IMR-90 (cell line): ENCODE data around the gene MLST8. TPM values are rescaled to one million over a fixed set of nuclear protein-coding genes. Genes with fewer than 3 reads are reported as not detected.

Source experiments
- ATAC-seq: fragments of 200-7000 bp; cut with Tn5 transposase; 2 replicates; pipeline ENCODE4 v1.9.1; 2020; ENCODE audit warnings: low read depth, mild to moderate bottlenecking, moderate library complexity
- BruUV-seq: library from RNA; stranded (reverse); fragments of 400-500 nt; replicated peaks from 2 replicates; lab custom pipeline; 2021; lab: Mats Ljungman, UMichigan
- CTCF ChIA-PET: fragments of 300-600 bp; formaldehyde crosslinking; extraction: SDS; loops from one replicate; lab custom pipeline; 2021; ENCODE audit warnings: antibody characterized with exemption; lab: Yijun Ruan, JAX
- POLR2A ChIA-PET: fragments of 300-600 bp; sonication (Branson Sonifier 250); formaldehyde crosslinking; loops from one replicate; lab custom pipeline; 2022; ENCODE audit warnings: antibody characterized with exemption; ENCODE audit not compliant: unreplicated experiment; lab: Charles Lee
- DNase-seq: peaks from one replicate; pipeline ENCODE4 v3.0.0; 2013
- H2AFZ ChIP-seq: replicated peaks from 2 replicates; pipeline ENCODE3; 2013; ENCODE audit warnings: low read length, mild to moderate bottlenecking; ENCODE audit not compliant: poor library complexity
- H2AK5ac ChIP-seq: 2 replicates; pipeline ENCODE4 v1.6.1; 2013; ENCODE audit warnings: low read depth, low read length, inconsistent platforms
- H2AK9ac ChIP-seq: replicated peaks from 2 replicates; pipeline ENCODE3; 2013; ENCODE audit warnings: mild to moderate bottlenecking, low read depth, low read length, moderate library complexity; ENCODE audit not compliant: poor library complexity
- H2BK120ac ChIP-seq: 2 replicates; pipeline ENCODE4 v1.6.1; 2013; ENCODE audit warnings: low read depth, low read length, inconsistent platforms
- H2BK15ac ChIP-seq: 3 replicates; pipeline ENCODE4 v1.6.1; 2013; ENCODE audit warnings: low read depth, low read length, inconsistent platforms
- H2BK20ac ChIP-seq: 2 replicates; pipeline ENCODE4 v1.6.1; 2013; ENCODE audit warnings: low read depth, mild to moderate bottlenecking, inconsistent platforms, low read length, moderate library complexity
- H2BK5ac ChIP-seq: 2 replicates; pipeline ENCODE4 v1.6.1; 2013; ENCODE audit warnings: mild to moderate bottlenecking, low read depth, low read length, inconsistent platforms; ENCODE audit not compliant: poor library complexity, severe bottlenecking
- H3K14ac ChIP-seq: replicated peaks from 2 replicates; pipeline ENCODE4 v1.6.1; 2013; ENCODE audit warnings: low read depth, low read length, inconsistent platforms
- H3K18ac ChIP-seq: 2 replicates; pipeline ENCODE4 v1.6.1; 2013; ENCODE audit warnings: low read depth, low read length, control low read depth
- H3K23ac ChIP-seq: 2 replicates; pipeline ENCODE4 v1.6.1; 2013; ENCODE audit warnings: low read depth, low read length, inconsistent platforms
- H3K27ac ChIP-seq: 2 replicates; pipeline ENCODE4 v1.5.1; 2013; ENCODE audit warnings: mild to moderate bottlenecking, control low read depth, low read length; ENCODE audit not compliant: insufficient read depth
- H3K27me3 ChIP-seq: 2 replicates; pipeline ENCODE4 v1.6.1; 2013; ENCODE audit warnings: low read length; ENCODE audit not compliant: control insufficient read depth, insufficient read depth
- H3K36me3 ChIP-seq: 2 replicates; pipeline ENCODE4 v1.6.1; 2013; ENCODE audit warnings: low read length, mixed read lengths; ENCODE audit not compliant: control insufficient read depth, insufficient read depth
- H3K4ac ChIP-seq: 2 replicates; pipeline ENCODE4 v1.6.1; 2013; ENCODE audit warnings: low read depth, low read length, inconsistent platforms
- H3K4me1 ChIP-seq: 2 replicates; pipeline ENCODE4 v1.6.1; 2013; ENCODE audit warnings: low read length, mixed read lengths; ENCODE audit not compliant: control insufficient read depth, insufficient read depth
- H3K4me2 ChIP-seq: 2 replicates; pipeline ENCODE4 v1.6.1; 2013; ENCODE audit warnings: low read depth, mild to moderate bottlenecking, control low read depth, low read length, moderate library complexity
- H3K4me3 ChIP-seq: 2 replicates; pipeline ENCODE4 v1.5.1; 2013; ENCODE audit warnings: low read depth, mild to moderate bottlenecking, control low read depth, low read length, moderate library complexity; ENCODE audit not compliant: insufficient read depth
- H3K56ac ChIP-seq: 2 replicates; pipeline ENCODE4 v1.6.1; 2013; ENCODE audit warnings: low read length, inconsistent platforms; ENCODE audit not compliant: insufficient read depth; ENCODE audit errors: extremely low read depth
- H3K79me1 ChIP-seq, 2 experiments: 2 replicates each; pipeline ENCODE4 v1.6.1; 2013; ENCODE audit warnings: low read length in 2 of 2, inconsistent platforms in 1 of 2, low read depth in 1 of 2
- H3K9ac ChIP-seq: 2 replicates; pipeline ENCODE4 v1.6.1; 2013; ENCODE audit warnings: low read depth, low read length, control low read depth
- H3K9me1 ChIP-seq: 2 replicates; pipeline ENCODE4 v1.6.1; 2013; ENCODE audit warnings: low read length, inconsistent platforms; ENCODE audit not compliant: insufficient read depth
- H3K9me3 ChIP-seq: 2 replicates; pipeline ENCODE4 v1.6.1; 2013; ENCODE audit warnings: low read length; ENCODE audit not compliant: control insufficient read depth, insufficient read depth
- H4K20me1 ChIP-seq: 2 replicates; pipeline ENCODE4 v1.6.1; 2013; ENCODE audit warnings: low read length, inconsistent platforms; ENCODE audit not compliant: insufficient read depth
- H4K5ac ChIP-seq: 2 replicates; pipeline ENCODE4 v1.6.1; 2013; ENCODE audit warnings: mild to moderate bottlenecking, low read depth, low read length, control low read depth
- H4K8ac ChIP-seq, 2 experiments: 2 replicates each; pipeline ENCODE4 v1.6.1; 2013; ENCODE audit warnings: low read depth in 2 of 2, low read length in 2 of 2, control low read depth in 1 of 2, inconsistent platforms in 1 of 2
- H4K91ac ChIP-seq: 2 replicates; pipeline ENCODE4 v1.6.1; 2013; ENCODE audit warnings: low read depth, low read length, inconsistent platforms; ENCODE audit not compliant: insufficient read depth
- BHLHE40 ChIP-seq: fragments of 150-350 bp; IDR thresholded peaks from 2 replicates; pipeline ENCODE4 v1.6.1; 2016; ENCODE audit warnings: mild to moderate bottlenecking, low read depth, low read length
- CEBPB ChIP-seq: IDR thresholded peaks from 2 replicates; pipeline ENCODE4 v1.6.1; 2012; ENCODE audit warnings: low read depth, low read length, improper control_type of control experiment
- CHD1 ChIP-seq: IDR thresholded peaks from 2 replicates; pipeline ENCODE4 v1.6.1; 2012; ENCODE audit warnings: low read depth, low read length, improper control_type of control experiment
- FOS ChIP-seq: fragments of 150-350 bp; IDR thresholded peaks from 2 replicates; pipeline ENCODE4 v1.6.1; 2016; ENCODE audit warnings: low read depth, low read length
- MAFK ChIP-seq: IDR thresholded peaks from 2 replicates; pipeline ENCODE4 v1.6.1; 2012; ENCODE audit warnings: low read depth, low read length, improper control_type of control experiment
- MAZ ChIP-seq: IDR thresholded peaks from 2 replicates; pipeline ENCODE4 v1.6.1; 2012; ENCODE audit warnings: low read depth, mild to moderate bottlenecking, low read length, improper control_type of control experiment, moderate library complexity, borderline replicate concordance
- MXI1 ChIP-seq: IDR thresholded peaks from 2 replicates; pipeline ENCODE4 v1.6.1; 2012; ENCODE audit warnings: low read depth, mild to moderate bottlenecking, low read length, moderate library complexity, borderline replicate concordance
- NFE2L2 ChIP-seq: fragments of 150-350 bp; IDR thresholded peaks from 2 replicates; pipeline ENCODE4 v1.6.1; 2016; ENCODE audit warnings: low read depth, mild to moderate bottlenecking, low read length
- POLR2A ChIP-seq: IDR thresholded peaks from 2 replicates; pipeline ENCODE4 v1.6.1; 2012; ENCODE audit warnings: mild to moderate bottlenecking, low read depth, low read length
- RCOR1 ChIP-seq: IDR thresholded peaks from 2 replicates; pipeline ENCODE4 v1.6.1; 2012; ENCODE audit warnings: mild to moderate bottlenecking, low read length, improper control_type of control experiment; ENCODE audit not compliant: insufficient replicate concordance
- RFX5 ChIP-seq: IDR thresholded peaks from 2 replicates; pipeline ENCODE4 v1.8.0; 2012; ENCODE audit warnings: low read depth, mild to moderate bottlenecking, low read length, moderate library complexity
- SMC3 ChIP-seq: fragments of 150-350 bp; IDR thresholded peaks from 2 replicates; pipeline ENCODE4 v1.6.1; 2016; ENCODE audit warnings: low read depth, mild to moderate bottlenecking, antibody characterized with exemption, low read length, moderate library complexity
- WGBS, 2 experiments: methylation state at CpG; one replicate each; pipeline versions ENCODE4 v1.1.5 to v1.1.7; 2013; ENCODE audit warnings: missing lambda C conversion rate in 2 of 2; ENCODE audit not compliant: insufficient read length in 1 of 2; ENCODE audit errors: extremely low coverage in 2 of 2; 5-methylcytosine and 5-hydroxymethylcytosine counted together
- dilution Hi-C: fragments of 300-500 bp; cut with HindIII; formaldehyde crosslinking; loops from one replicate; pipeline ENCODE4 v1.14.3; 2018; ENCODE audit warnings: low sequenced_read_pairs; ENCODE audit not compliant: unreplicated experiment
- in situ Hi-C: fragments of 300-500 bp; cut with MboI; formaldehyde crosslinking; loops from 3 replicates; pipeline ENCODE4 v1.14.3; 2019; ENCODE audit warnings: low sequenced_read_pairs, inconsistent platforms, mixed read lengths
- intact Hi-C: fragments of 100-400 bp; cut with micrococcal nuclease; formaldehyde crosslinking; loops from 2 replicates; pipeline ENCODE4 v1.10.0; 2022
- polyA plus RNA-seq, 3 experiments: library from polyadenylated mRNA; depleted of rRNA; stranded (reverse); fragments of >200 nt; gene quantifications; 2 replicates each; pipeline ENCODE4 v1.2.3, GENCODE V29; 2012; ENCODE audit warnings: low replicate concordance in 1 of 3
- total RNA-seq: library from RNA; depleted of rRNA; stranded (reverse); fragments of >200 nt; gene quantifications from 2 replicates; pipeline ENCODE4 v1.2.3, GENCODE V29; 2012
- TF ChIP-seq, protein P1 (sequence below): fragments of 150-350 bp; IDR thresholded peaks from 2 replicates; pipeline ENCODE4 v1.6.1; 2017; ENCODE audit warnings: mild to moderate bottlenecking, antibody characterized with exemption, low read length, low read depth
- TF ChIP-seq, protein P2 (sequence below): conservative IDR thresholded peaks from 2 replicates; pipeline ENCODE4 v1.5.1; 2012; ENCODE audit warnings: mild to moderate bottlenecking, low read depth, low read length, improper control_type of control experiment
- TF ChIP-seq, protein P3 (sequence below): fragments of 150-350 bp; IDR thresholded peaks from 2 replicates; pipeline ENCODE4 v1.6.1; 2016; ENCODE audit warnings: low read depth, mild to moderate bottlenecking, low read length, moderate library complexity, borderline replicate concordance

Gene MLST8
- total and polyA plus RNA-seq, 2 of the 4 experiments (the other 2 are of a cell fraction), result 34.4 to 93.7 TPM

DNA sequence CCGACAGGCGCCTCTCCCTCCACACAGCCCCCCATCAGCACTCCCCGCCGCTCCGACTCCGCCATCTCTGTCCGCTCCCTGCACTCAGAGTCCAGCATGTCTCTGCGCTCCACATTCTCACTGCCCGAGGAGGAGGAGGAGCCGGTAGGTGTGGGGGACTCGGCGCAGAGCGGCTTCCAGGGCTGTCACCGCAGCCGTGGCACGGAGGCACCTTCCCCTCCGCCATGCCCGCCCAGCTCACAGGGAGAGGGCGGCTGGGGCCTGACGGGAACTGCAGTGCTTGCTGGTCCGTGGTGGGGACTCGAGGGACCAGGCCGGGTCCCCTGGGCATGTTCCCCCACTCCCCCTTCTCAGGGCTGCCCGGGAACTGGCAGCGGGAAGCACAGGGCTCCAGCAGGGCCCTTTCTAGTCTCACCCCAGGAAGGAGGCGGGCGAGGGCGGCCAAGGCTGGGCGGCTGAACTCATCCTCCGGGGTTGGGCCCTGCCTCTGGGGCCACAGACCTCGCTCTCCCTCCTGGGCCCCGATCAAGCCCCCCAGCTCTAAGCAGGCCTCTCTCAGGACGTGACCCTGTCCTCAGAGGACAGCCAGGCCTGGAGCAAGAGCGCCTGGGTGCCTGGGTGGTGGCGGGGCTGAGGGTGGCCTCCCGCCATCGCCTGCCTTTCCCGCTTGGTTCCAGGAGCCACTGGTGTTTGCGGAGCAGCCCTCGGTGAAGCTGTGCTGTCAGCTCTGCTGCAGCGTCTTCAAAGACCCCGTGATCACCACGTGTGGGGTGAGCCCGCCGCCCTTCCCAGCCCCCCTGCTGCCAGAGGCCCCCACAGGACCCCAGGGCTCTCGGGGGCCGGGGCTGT is 34.4 kb upstream of the MLST8 start:
- no peak for DNase-seq
- ChIA-PET POLR2A (no interaction called here), CTCF (no interaction called here)
- Histone ChIP-seq H4K91ac (no peak overlapping the region), H3K56ac (no peak overlapping the region), H3K9me1 (no peaks in the 10 kb centered on the region), H3K4me3 (no peak overlapping the region), H3K36me3 (peaks cover 67% of the 10 kb centered on the region), H3K9ac (no peak overlapping the region), H3K27me3 (no peaks in the 10 kb centered on the region), H2BK20ac (no peak overlapping the region), H3K79me1 (peaks cover 0 to 12% of the 10 kb centered on the region in 2 experiments; a peak in 3 of 4 replicates), H2AK9ac (no peak overlapping the region), H2AFZ (no peak overlapping the region), H4K8ac (no peak overlapping the region), H3K4me1 (no peaks in the 10 kb centered on the region), H4K20me1 (peaks cover 14% of the 10 kb centered on the region), H3K4ac (no peak overlapping the region), H4K5ac (no peak overlapping the region), H2BK5ac (no peak overlapping the region), H2BK15ac (no peak overlapping the region), H3K14ac (no peak overlapping the region), H3K4me2 (no peak overlapping the region), H3K9me3 (no peaks in the 10 kb centered on the region), H3K23ac (no peak overlapping the region), H3K18ac (no peak overlapping the region), H3K27ac (no peak overlapping the region), H2AK5ac (no peak overlapping the region), H2BK120ac (no peak overlapping the region)
- 89% methylated on average over 8 of the region's 47 CpGs; no CpG with 5 or more reads in 1 of the 2 experiments for WGBS, 2 experiments
- no TSS peak for BruUV-seq
- intact Hi-C loops, result no loop called here
- no peak for ATAC-seq
- in situ Hi-C loops, result no loop called here
- dilution Hi-C loops, result no loop called here
- no peak for TF ChIP-seq MXI1
- TF ChIP-seq, protein P1, sequence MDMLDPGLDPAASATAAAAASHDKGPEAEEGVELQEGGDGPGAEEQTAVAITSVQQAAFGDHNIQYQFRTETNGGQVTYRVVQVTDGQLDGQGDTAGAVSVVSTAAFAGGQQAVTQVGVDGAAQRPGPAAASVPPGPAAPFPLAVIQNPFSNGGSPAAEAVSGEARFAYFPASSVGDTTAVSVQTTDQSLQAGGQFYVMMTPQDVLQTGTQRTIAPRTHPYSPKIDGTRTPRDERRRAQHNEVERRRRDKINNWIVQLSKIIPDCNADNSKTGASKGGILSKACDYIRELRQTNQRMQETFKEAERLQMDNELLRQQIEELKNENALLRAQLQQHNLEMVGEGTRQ, result no peak
- TF ChIP-seq RFX5, result no peak
- TF ChIP-seq FOS, result no peak
- TF ChIP-seq SMC3, result no peak
- TF ChIP-seq, protein P2, sequence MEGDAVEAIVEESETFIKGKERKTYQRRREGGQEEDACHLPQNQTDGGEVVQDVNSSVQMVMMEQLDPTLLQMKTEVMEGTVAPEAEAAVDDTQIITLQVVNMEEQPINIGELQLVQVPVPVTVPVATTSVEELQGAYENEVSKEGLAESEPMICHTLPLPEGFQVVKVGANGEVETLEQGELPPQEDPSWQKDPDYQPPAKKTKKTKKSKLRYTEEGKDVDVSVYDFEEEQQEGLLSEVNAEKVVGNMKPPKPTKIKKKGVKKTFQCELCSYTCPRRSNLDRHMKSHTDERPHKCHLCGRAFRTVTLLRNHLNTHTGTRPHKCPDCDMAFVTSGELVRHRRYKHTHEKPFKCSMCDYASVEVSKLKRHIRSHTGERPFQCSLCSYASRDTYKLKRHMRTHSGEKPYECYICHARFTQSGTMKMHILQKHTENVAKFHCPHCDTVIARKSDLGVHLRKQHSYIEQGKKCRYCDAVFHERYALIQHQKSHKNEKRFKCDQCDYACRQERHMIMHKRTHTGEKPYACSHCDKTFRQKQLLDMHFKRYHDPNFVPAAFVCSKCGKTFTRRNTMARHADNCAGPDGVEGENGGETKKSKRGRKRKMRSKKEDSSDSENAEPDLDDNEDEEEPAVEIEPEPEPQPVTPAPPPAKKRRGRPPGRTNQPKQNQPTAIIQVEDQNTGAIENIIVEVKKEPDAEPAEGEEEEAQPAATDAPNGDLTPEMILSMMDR, result no peak
- TF ChIP-seq NFE2L2, result no peak
- TF ChIP-seq, protein P3, sequence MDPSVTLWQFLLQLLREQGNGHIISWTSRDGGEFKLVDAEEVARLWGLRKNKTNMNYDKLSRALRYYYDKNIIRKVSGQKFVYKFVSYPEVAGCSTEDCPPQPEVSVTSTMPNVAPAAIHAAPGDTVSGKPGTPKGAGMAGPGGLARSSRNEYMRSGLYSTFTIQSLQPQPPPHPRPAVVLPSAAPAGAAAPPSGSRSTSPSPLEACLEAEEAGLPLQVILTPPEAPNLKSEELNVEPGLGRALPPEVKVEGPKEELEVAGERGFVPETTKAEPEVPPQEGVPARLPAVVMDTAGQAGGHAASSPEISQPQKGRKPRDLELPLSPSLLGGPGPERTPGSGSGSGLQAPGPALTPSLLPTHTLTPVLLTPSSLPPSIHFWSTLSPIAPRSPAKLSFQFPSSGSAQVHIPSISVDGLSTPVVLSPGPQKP, result no peak
- TF ChIP-seq RCOR1, result no peak
- TF ChIP-seq POLR2A, result no peak
- TF ChIP-seq MAFK, result no peak
- no peak for TF ChIP-seq BHLHE40
- no peak for TF ChIP-seq MAZ
- no peak for TF ChIP-seq CEBPB
- TF ChIP-seq CHD1, result no peak
